HFF-Myc (cell line): ENCODE data around the gene TTC7B.

Experiments
- DNase-seq: peaks from one replicate; pipeline ENCODE4 v3.0.0-alpha.2; 2011; ENCODE audit warnings: low read depth; ENCODE audit errors: extremely low read depth
- H3K4me3 ChIP-seq: replicated peaks from 2 replicates; pipeline ENCODE4 v1.5.1; 2011; ENCODE audit warnings: low read depth, mild to moderate bottlenecking, control low read depth, low read length
- CTCF ChIP-seq: IDR thresholded peaks from 2 replicates; pipeline ENCODE4 v1.5.1; 2012; ENCODE audit warnings: mild to moderate bottlenecking, low read depth, low read length, control low read depth; ENCODE audit errors: missing control alignments

TTC7B gene

GRCh38 chr14:90593254-90594040, 222.8 kb downstream of the TTC7B start:
- no peak overlapping the region for H3K4me3 ChIP-seq
- DNase-seq = no peak
- TF ChIP-seq CTCF = no peak

GRCh38 chr14:90592655-90593054, 223.6 kb downstream of the TTC7B start:
- no peak overlapping the region for H3K4me3 ChIP-seq
- TF ChIP-seq CTCF = no peak
- DNase-seq = no peak

GRCh38 chr14:90587918-90588317, 228.3 kb downstream of the TTC7B start:
- no peak for DNase-seq
- H3K4me3 ChIP-seq = no peak overlapping the region
- no peak for TF ChIP-seq CTCF

GRCh38 chr14:90587252-90587910, 228.8 kb downstream of the TTC7B start:
- no peak for TF ChIP-seq CTCF

DNA sequence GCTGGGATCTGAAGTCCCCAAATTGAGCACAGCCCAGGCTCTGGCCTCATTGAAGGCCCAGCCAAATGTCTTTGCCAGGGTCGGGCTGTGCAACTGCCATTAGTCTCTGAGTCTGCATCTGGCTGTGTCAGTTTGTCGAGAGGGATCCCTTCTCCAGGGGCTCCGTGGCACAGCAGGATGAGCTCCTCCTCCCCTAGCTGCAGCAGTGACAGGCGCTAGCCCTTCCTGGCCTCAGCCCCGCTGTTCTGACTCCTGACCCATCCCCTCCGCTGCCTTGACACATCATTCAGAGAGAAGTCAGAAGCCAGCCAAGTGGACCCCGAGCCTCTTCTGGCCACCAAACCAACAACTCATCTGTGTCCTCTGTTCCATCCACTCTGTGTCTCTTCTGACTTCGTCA, 231.1 kb downstream of the TTC7B start:
- no peak for DNase-seq
- TF ChIP-seq CTCF = no peak

More at GRCh38 chr14:90587252-90587910, 228.8 kb downstream of the TTC7B start:
- H3K4me3 ChIP-seq = no peak overlapping the region
- DNase-seq = no peak

GRCh38 chr14:90583916-90584605, 232.2 kb downstream of the TTC7B start:
- no peak overlapping the region for H3K4me3 ChIP-seq
- no peak for TF ChIP-seq CTCF
- no peak for DNase-seq

More for the DNA sequence above, 231.1 kb downstream of the TTC7B start:
- H3K4me3 ChIP-seq = no peak overlapping the region
